DOHH2 (cell line): Measurements from ENCODE around the gene LAMB3.

Experiments
- H3F3A ChIP-seq: fragments of 200-600 bp; sonication (generic), shearing (Covaris generic); 2 replicates; pipeline ENCODE4 v1.6.0; 2016; ENCODE audit warnings: antibody characterized with exemption, mild to moderate bottlenecking; ENCODE audit not compliant: control insufficient read depth, insufficient read depth
- H3K27ac ChIP-seq: fragments of 200-600 bp; sonication (generic); 2 replicates; pipeline ENCODE4 v1.5.1; 2014; ENCODE audit warnings: low read depth, mild to moderate bottlenecking, low read length, moderate library complexity
- H3K27me3 ChIP-seq: fragments of 200-600 bp; sonication (generic); 2 replicates; pipeline ENCODE4 v1.6.1; 2014; ENCODE audit warnings: mild to moderate bottlenecking, low read length, mixed read lengths; ENCODE audit not compliant: control insufficient read depth
- H3K36me3 ChIP-seq: fragments of 200-600 bp; sonication (generic); 2 replicates; pipeline ENCODE4 v1.6.1; 2014; ENCODE audit warnings: mild to moderate bottlenecking, low read length, moderate library complexity, mixed read lengths; ENCODE audit not compliant: control insufficient read depth
- H3K4me1 ChIP-seq: fragments of 200-600 bp; sonication (generic); 2 replicates; pipeline ENCODE4 v1.6.1; 2014; ENCODE audit warnings: mild to moderate bottlenecking, low read length, mixed read lengths; ENCODE audit not compliant: control insufficient read depth
- H3K4me2 ChIP-seq: fragments of 200-600 bp; sonication (generic); 2 replicates; pipeline ENCODE4 v1.6.0; 2014; ENCODE audit warnings: mild to moderate bottlenecking, low read length, moderate library complexity
- H3K4me3 ChIP-seq: fragments of 200-600 bp; sonication (generic); 2 replicates; pipeline ENCODE4 v1.5.1; 2014; ENCODE audit warnings: mild to moderate bottlenecking, low read length, mixed read lengths
- H3K79me2 ChIP-seq: fragments of 200-600 bp; sonication (generic); 2 replicates; pipeline ENCODE4 v1.6.1; 2014; ENCODE audit warnings: mild to moderate bottlenecking, low read length, mixed read lengths; ENCODE audit not compliant: control insufficient read depth
- H3K9me2 ChIP-seq: fragments of 200-600 bp; sonication (generic); replicated peaks from 2 replicates; pipeline ENCODE4 v1.6.1; 2014; ENCODE audit warnings: mild to moderate bottlenecking, low read length, mixed read lengths; ENCODE audit not compliant: control insufficient read depth
- H3K9me3 ChIP-seq: fragments of 200-600 bp; sonication (generic); 2 replicates; pipeline ENCODE4 v1.6.1; 2014; ENCODE audit warnings: antibody characterized with exemption, low read length, mixed read lengths; ENCODE audit not compliant: control insufficient read depth, insufficient read depth
- H4K20me1 ChIP-seq: fragments of 200-600 bp; sonication (generic); 2 replicates; pipeline ENCODE4 v1.6.0; 2014; ENCODE audit warnings: low read depth, mild to moderate bottlenecking, antibody characterized with exemption, low read length, moderate library complexity; ENCODE audit not compliant: control insufficient read depth, insufficient read depth
- EZH2phosphoT487 ChIP-seq: fragments of 200-600 bp; sonication (generic); IDR thresholded peaks from 2 replicates; pipeline ENCODE4 v1.6.1; 2017; ENCODE audit warnings: borderline replicate concordance, mild to moderate bottlenecking, antibody characterized with exemption, low read length, moderate library complexity, mixed read lengths
- TF ChIP-seq, protein P1 (sequence below): fragments of 200-600 bp; sonication (generic); IDR thresholded peaks from one replicate; pipeline ENCODE4 v1.5.1; 2014; ENCODE audit warnings: antibody characterized with exemption, mild to moderate bottlenecking, low read depth, low read length; ENCODE audit not compliant: poor library complexity, severe bottlenecking

The LAMB3 gene

GRCh38 chr1:209585197-209585596, 67.0 kb downstream of the LAMB3 start:
- Histone ChIP-seq H3F3A (no peaks in the 10 kb centered on the region), H3K4me2 (no peak overlapping the region), H3K79me2 (no peaks in the 10 kb centered on the region), H3K9me2 (no peaks in the 10 kb centered on the region), H3K27me3 (peaks cover 3% of the 10 kb centered on the region), H3K4me3 (no peak overlapping the region), H3K27ac (no peak overlapping the region), H4K20me1 (no peaks in the 10 kb centered on the region), H3K4me1 (no peaks in the 10 kb centered on the region), H3K36me3 (no peaks in the 10 kb centered on the region), H3K9me3 (no peaks in the 10 kb centered on the region)
- no peak for TF ChIP-seq EZH2phosphoT487
- TF ChIP-seq, protein P1, sequence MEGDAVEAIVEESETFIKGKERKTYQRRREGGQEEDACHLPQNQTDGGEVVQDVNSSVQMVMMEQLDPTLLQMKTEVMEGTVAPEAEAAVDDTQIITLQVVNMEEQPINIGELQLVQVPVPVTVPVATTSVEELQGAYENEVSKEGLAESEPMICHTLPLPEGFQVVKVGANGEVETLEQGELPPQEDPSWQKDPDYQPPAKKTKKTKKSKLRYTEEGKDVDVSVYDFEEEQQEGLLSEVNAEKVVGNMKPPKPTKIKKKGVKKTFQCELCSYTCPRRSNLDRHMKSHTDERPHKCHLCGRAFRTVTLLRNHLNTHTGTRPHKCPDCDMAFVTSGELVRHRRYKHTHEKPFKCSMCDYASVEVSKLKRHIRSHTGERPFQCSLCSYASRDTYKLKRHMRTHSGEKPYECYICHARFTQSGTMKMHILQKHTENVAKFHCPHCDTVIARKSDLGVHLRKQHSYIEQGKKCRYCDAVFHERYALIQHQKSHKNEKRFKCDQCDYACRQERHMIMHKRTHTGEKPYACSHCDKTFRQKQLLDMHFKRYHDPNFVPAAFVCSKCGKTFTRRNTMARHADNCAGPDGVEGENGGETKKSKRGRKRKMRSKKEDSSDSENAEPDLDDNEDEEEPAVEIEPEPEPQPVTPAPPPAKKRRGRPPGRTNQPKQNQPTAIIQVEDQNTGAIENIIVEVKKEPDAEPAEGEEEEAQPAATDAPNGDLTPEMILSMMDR = no peak

DNA sequence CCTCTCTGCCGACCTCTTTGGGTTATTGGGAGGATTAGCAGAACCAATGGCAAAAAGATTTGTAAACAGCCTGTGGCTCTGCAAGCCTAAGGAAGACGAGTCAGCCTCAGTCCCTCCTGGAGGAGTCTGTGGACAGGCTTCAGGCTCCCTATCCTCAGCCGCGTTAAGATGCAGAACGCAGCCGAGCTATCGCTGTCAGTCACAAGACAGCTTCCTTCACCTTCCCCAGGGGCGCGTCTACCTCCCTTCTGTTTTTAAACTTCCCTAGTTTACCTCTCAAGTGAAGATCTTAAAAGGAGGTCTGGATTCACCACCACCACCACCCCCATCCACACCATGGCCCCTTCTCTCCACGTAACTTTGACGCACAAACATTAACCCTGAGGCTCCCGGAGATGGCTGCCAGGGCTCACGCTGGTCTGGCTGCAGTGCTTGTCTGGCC, 68.0 kb downstream of the LAMB3 start:
- no peaks in the 10 kb centered on the region for H3K4me1 ChIP-seq
- H3K36me3 ChIP-seq = no peaks in the 10 kb centered on the region
- TF ChIP-seq, protein P1 = no peak
- TF ChIP-seq EZH2phosphoT487 = no peak
- no peaks in the 10 kb centered on the region for H4K20me1 ChIP-seq
- H3K4me2 ChIP-seq = no peak overlapping the region
- no peaks in the 10 kb centered on the region for H3K79me2 ChIP-seq
- no peak overlapping the region for H3K27ac ChIP-seq
- H3K4me3 ChIP-seq = no peak overlapping the region
- H3F3A ChIP-seq = no peaks in the 10 kb centered on the region
- H3K9me2 ChIP-seq = no peaks in the 10 kb centered on the region
- H3K27me3 ChIP-seq = peaks cover 3% of the 10 kb centered on the region
- H3K9me3 ChIP-seq = no peaks in the 10 kb centered on the region

DNA sequence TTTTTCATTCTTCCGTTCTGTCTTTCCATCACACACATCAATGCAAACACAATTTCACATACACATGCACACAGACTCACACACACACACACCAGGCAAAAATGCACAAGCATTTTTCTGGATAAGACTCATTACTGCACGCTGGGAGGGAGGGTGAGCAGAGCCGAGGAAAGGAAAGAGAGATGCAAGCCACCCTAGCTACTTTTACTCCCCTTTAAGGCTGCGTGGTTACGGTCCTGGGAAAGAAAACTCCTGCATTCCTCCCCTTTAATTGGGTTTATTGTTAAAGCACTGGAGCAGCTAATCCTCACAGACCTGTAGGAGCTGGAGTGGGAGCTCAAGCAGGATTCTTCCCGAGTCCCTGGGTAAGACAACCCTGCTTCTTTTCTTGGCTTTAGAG, 68.8 kb downstream of the LAMB3 start, which contains the start of gene CAMK1G:
TSS of gene CAMK1G (plus strand) at position 307 of the 400 bp plus-strand sequence. CDS start 11,270 bp downstream, outside the sequence.
- Histone ChIP-seq H3K27ac (no peak within 1 kb of the TSS), H3K4me3 (no peak within 1 kb of the TSS), H3K4me1 (no peaks in the 10 kb centered on the region)

More for the DNA sequence above, 68.8 kb downstream of the LAMB3 start, which contains the start of gene CAMK1G:
- no peaks in the 10 kb centered on the region for H3K9me2 ChIP-seq
- H3K36me3 ChIP-seq = no peaks in the 10 kb centered on the region
- TF ChIP-seq, protein P1 = no peak
- no peak for TF ChIP-seq EZH2phosphoT487
- no peaks in the 10 kb centered on the region for H4K20me1 ChIP-seq
- H3K4me2 ChIP-seq = no peak within 1 kb of the TSS
- no peaks in the 10 kb centered on the region for H3F3A ChIP-seq
- peaks cover 3% of the 10 kb centered on the region for H3K27me3 ChIP-seq
- H3K79me2 ChIP-seq = no peaks in the 10 kb centered on the region
- no peaks in the 10 kb centered on the region for H3K9me3 ChIP-seq
